ENCODE data around the gene PCDH1. TPM values are rescaled to one million over a fixed set of nuclear protein-coding genes. Genes with fewer than 3 reads are reported as not detected.

The PCDH1 gene
- total RNA-seq, 2 donors from 2014 or later: 97.3 to 105 TPM

- H3K9me3 ChIP-seq: no peaks in the 10 kb centered on the region
- H3K36me3 ChIP-seq: no peaks in the 10 kb centered on the region
- no peak for TF ChIP-seq CTCF (IDR thresholded peaks at IDR 0.05)
- DNase-seq: no peak
- H3K4me3 ChIP-seq: no peak overlapping the region
- intact Hi-C loops (cut with DNase I): loop anchor here (10.0 kb wide), 1 partner anchor 148 kb away; the partner anchor contains the start of gene RNF14
- H3K27me3 ChIP-seq: no peaks in the 10 kb centered on the region
- H3K9ac ChIP-seq (ENCODE audit: low read depth in 2 of 2, low read length in 2 of 2): no peak overlapping the region
- H3K4me1 ChIP-seq: no peaks in the 10 kb centered on the region
- no peak overlapping the region for H3K27ac ChIP-seq
Observed at GRCh38 chr5:141816598-141817399, 61.4 kb downstream of the PCDH1 start.

- Histone ChIP-seq H3K27me3 (no peaks in the 10 kb centered on the region), H3K4me3 (no peak overlapping the region), H3K9me3 (no peaks in the 10 kb centered on the region), H3K9ac (ENCODE audit: low read depth in 2 of 2, low read length in 2 of 2) (no peak overlapping the region), H3K27ac (no peak overlapping the region), H3K4me1 (no peaks in the 10 kb centered on the region), H3K36me3 (no peaks in the 10 kb centered on the region)
- no peak for TF ChIP-seq CTCF (IDR thresholded peaks at IDR 0.05)
- no peak for DNase-seq
- intact Hi-C loops (cut with DNase I): loop anchor here (2.0 to 10.0 kb wide), 2 partner anchors 113 to 149 kb away; partner anchors contain the start of gene RNF14
Observed at GRCh38 chr5:141815796-141816180, 62.4 kb downstream of the PCDH1 start.

- DNase-seq: no peak
- Histone ChIP-seq H3K4me1 (no peaks in the 10 kb centered on the region), H3K9me3 (no peaks in the 10 kb centered on the region), H3K4me3 (no peak overlapping the region), H3K27me3 (no peaks in the 10 kb centered on the region), H3K36me3 (no peaks in the 10 kb centered on the region), H3K27ac (no peak overlapping the region), H3K9ac (ENCODE audit: low read depth in 2 of 2, low read length in 2 of 2) (no peak overlapping the region)
- intact Hi-C loops (cut with DNase I): loop anchor here (2.0 to 10.0 kb wide), 2 partner anchors 112 to 150 kb away; partner anchors contain the start of gene RNF14
- TF ChIP-seq CTCF (IDR thresholded peaks at IDR 0.05): no peak
Observed at GRCh38 chr5:141815051-141815795, 63.0 kb downstream of the PCDH1 start.

GRCh38 chr5:141814064-141814964, 63.9 kb downstream of the PCDH1 start:
- Histone ChIP-seq H3K27me3 (no peaks in the 10 kb centered on the region), H3K27ac (no peak overlapping the region), H3K4me1 (no peaks in the 10 kb centered on the region), H3K4me3 (no peak overlapping the region), H3K9me3 (no peaks in the 10 kb centered on the region), H3K9ac (ENCODE audit: low read depth in 2 of 2, low read length in 2 of 2) (no peak overlapping the region), H3K36me3 (no peaks in the 10 kb centered on the region)
- intact Hi-C loops (cut with DNase I): loop anchor here (2.0 to 10.0 kb wide), 2 partner anchors 112 to 150 kb away; partner anchors contain the start of gene RNF14
- peak; percentile 75 for DNase-seq
- TF ChIP-seq CTCF (IDR thresholded peaks at IDR 0.05): peak; percentile 66

- Histone ChIP-seq H3K4me3 (no peak overlapping the region), H3K9me3 (no peaks in the 10 kb centered on the region), H3K27me3 (no peaks in the 10 kb centered on the region), H3K4me1 (no peaks in the 10 kb centered on the region), H3K9ac (ENCODE audit: low read depth in 2 of 2, low read length in 2 of 2) (no peak overlapping the region), H3K27ac (no peak overlapping the region), H3K36me3 (no peaks in the 10 kb centered on the region)
- TF ChIP-seq CTCF (IDR thresholded peaks at IDR 0.05): no peak
- DNase-seq: no peak
- intact Hi-C loops (cut with DNase I): loop anchor here (10.0 kb wide), 1 partner anchor 152 kb away; the partner anchor contains the start of gene RNF14
Observed at GRCh38 chr5:141812512-141812911, 65.7 kb downstream of the PCDH1 start.
